Activated effector memory CD4-positive, alpha-beta T cell treated with Interleukin-2 at 50 U/mL for 16 hours (primary cell): ENCODE measurements around the gene CBFA2T2.
"Not testable (repeated sequence)": the region's sequence is repeated elsewhere in the genome, so short reads cannot be mapped to it uniquely, and the experiment has no call there.

Source experiments
- DNase-seq: peaks from one replicate; pipeline ENCODE4 v3.0.0-alpha.2; 2020

CBFA2T2 gene

DNA sequence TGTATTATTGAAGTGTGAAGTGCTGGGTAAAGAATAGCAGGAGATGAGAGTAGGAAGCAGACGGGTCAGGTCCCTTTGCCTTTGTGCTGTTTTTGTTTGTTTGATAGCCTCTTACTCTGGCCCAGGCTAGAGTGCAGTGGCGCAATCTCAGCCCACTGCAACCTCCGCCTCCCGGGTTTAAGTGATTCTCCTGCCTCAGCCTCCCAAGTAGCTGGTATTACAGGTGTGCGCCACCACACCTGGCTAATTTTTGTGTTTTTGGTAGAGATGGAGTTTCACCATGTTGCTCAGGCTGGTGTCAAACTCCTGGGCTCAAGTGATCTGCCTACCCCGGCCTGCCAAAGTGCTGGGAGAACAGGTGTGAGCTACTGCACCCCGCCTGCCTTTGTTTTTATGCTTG is 18.1 kb downstream of the CBFA2T2 start:
- not testable (repeated sequence) for DNase-seq

DNA sequence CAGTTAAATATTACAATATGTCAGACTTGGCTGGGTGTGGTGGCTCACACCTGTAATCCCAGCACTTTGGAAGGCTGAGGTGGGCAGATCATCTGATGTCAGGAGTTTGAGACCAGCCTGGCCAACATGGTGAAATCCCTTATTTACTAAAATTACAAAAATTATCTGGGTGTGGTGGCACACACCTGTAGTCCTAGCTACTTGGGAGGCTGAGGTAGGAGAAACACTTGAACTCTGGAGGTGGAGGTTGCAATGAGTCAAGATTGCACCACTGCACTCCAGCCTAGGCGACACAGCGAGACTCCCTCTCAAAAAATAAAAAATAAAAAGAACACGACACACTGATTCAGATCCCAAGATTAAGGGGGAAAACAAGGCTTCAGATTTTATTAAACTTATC is 19.2 kb downstream of the CBFA2T2 start:
- DNase-seq = not testable (repeated sequence)

DNA sequence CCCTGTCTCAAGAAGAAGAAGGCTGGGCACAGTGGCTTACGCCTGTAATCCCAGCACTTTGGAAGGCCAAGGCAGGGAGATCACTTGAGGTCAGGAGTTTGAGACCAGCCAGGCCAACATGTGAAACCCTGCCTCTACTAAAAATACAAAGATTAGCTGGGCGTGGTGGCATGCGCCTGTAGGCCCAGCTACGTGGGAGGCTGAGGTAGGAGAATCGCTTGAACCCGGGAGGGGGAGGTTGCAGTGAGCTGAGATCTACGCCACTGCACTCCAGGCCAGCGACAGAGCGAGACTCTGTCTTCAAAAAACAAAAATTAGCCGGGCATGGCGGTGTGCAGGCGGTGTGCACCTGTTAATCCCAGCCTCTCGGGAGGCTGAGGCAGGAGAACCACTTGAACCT is 22.0 kb downstream of the CBFA2T2 start:
- DNase-seq = not testable (repeated sequence)

DNA sequence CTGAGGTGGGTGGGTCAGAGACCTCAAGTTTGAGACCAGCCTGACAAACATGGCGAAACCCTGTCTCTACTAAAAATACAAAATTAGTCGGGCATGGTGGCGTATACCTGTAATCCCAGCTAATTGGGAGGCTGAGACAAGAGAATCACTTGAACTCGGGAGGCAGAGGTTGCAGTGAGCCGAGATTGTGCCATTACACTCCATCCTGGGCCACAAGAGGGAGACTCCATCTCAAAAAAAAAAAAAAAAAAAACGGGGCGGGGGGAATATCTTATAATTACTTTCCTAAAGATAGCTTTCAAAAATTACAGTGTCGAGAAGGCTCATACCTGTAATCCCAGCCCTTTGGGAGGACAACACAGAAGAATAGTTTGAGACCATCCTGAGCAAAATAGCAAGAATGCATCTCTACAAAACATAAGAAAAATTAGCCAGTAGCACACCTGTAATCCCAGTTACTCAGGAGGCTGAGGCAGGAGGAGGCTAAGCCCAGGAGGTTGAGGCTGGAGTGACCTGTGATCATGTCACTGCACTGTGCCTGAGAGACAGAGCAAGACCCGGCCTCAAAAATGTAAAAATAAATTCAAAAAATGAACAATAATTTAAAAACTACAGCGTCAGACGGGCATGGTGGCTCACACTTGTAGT is 25.8 kb downstream of the CBFA2T2 start:
- no peak for DNase-seq

DNA sequence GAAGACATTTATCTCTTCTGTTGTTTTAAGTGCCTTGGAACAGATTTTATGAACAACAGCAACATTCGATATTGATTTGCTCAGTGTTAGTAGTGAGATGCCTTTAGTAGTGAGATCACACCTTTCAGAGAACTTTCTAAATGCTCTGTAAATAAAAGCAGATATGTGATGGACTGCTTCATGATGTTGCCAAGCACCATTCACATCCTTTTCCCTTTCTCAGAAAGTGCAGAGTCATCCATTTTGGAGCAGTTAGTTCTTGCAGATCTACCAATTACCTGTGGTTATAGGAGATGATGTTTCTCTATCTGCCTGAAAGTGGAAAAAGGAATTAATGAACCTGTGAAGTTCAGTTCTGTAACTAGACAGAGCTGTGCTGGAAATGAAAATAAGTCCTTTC is 27.0 kb downstream of the CBFA2T2 start:
- no peak for DNase-seq

DNA sequence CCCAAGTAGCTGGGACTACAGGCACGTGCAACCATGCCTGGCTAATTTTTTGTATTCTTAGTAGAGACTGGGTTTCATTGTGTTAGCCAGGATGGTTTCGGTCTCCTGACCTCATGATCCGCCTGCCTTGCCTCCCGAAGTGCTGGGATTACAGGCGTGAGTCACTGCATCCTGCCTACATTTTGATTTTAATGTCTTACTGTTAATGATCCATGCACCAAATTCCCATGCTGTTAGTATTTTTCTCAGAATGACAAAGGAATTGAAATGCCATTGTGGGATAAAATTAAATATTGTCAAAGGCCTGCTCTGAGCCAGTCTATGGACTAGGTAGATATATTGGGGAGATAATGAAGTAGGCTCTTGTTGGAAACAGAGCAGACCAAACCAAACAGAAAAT is 28.2 kb downstream of the CBFA2T2 start:
- DNase-seq = no peak

DNA sequence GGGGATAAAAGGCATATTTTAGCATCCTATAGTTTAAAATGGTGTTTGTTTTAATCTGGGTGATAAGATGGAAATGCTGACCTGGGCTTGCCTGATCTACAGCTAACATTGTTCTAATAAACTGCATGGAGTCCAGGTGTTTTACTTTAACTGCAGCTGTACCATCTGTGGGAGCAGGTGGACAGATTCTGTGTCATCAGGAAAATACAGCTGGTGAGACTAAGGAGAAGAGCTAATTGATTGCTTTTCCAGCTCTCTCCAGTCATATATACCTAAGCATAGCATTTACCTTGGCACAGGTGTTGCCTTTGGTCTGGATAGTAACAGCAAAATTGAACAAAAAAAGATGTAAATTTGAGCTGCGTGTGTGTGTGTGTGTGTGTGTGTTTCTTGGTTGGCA is 31.6 kb downstream of the CBFA2T2 start:
- no peak for DNase-seq

DNA sequence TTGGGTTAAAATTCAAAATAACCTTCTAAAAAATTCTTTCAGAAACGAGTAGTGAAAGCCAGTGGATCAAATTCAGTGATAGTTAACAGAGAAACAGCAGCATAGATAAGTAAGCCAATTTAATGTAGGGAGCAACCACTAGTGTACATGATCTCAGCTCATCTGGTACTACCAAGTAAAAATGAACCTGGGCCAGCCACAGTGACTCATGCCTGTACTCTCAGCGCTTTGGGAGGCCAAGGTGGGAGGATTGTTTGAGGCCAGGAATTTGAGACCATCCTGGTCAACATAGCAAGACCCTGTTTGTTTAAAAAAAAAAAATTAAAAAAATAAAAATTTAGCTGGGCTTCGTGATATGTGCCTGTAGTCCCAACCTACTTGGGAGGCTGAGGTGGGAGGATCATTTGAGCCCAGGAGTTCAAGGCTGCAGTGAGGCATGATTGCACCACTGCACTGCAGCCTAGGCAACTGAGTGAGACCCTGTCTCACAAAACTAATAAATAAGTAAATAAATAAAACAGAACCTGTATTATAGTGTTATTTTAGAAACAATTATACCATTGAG is 32.4 kb downstream of the CBFA2T2 start:
- DNase-seq = no peak

DNA sequence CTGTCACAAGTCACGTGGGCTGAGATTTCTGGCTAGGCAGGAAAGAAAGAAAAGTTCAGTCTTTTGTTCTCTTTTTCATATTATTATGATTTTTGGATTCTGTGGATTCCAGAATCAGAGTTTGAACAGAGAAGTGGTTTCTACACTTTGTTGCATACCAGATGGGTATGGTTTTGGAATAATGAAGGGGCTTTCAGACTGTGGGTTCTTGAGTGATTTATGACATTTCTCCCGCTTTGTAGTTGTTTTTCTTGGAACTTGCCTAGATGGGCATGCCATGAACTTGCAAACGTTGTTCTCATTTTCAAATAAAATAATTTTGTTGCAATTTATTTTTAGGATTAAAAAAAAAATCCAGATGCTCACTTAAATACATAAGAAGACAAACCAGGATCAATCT is 34.4 kb downstream of the CBFA2T2 start:
- no peak for DNase-seq

DNA sequence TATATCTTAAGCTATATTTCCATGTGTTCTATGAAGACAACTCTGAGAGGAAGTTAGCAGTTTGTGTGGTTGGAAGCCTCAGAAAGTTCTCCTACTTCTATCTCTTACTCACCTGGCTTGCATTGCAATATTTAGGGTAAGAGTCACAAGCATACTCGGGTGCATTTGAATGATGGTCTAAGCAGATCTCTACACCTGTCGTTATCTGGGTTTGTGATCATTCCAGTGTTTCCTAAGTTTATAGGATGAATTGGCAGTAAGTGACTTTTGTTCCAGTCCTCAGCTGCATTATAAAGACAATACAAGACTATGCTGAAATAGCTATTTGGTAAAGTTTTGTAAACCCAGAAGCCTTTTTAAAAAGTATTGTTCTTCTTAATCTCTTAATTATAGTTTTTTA is 36.9 kb downstream of the CBFA2T2 start:
- DNase-seq = no peak

DNA sequence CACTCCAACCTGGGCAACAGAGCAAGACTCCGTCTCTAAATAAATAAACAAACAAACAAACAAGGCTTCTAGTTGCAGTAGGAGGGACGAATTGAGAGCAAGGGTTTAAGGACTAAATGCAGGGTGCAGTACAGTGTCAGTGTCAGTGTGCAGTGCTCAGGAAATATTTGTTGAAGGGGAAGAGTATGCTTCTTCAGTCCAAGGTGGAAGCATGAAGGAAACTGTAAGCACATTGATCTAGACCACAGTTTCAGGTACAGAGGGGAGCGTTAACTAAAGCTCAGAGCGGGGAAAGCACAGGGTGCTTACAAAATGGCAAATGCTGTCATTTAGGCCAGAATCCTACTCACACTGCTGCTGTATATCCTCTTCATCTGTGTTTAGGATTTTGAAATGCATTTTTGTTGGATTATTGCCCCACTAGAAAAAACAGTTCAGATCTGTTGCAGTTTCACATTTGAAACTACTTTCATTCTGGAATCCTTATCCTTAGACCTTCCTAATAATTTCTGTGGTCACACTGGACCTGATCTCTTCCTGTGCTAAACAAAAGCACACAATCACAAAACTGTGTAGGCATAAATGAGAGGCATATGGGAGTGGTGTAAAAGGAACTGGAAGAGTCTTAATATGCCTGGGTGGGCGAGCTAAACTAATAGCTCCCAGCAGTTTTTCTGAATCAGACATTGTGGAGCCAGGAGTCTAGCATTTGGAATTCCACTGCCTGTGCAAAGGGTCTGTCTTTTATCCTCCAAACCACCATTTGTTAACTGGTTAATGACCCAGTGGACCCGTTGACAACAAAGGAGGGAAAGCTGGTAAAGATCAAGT is 41.4 kb downstream of the CBFA2T2 start:
- DNase-seq = no peak

DNA sequence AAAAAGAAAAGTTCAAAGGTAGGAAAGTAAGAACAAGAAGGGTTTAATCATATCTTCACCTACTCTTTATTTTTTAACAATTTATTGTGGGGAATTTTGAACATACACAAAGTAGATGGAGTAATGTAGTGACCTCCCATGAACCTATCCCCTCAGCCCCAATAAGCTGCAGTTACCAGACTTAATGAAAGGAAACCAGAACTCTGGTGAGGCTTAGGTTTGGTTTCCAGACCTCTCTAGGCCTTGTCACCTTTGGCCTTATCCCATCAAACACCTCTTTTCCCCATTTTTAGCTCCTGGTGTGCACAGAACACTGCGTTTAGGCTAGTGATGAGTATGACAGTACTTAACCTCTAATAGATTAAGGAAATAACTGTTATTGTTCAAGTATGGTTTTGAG is 42.0 kb downstream of the CBFA2T2 start:
- DNase-seq = no peak

DNA sequence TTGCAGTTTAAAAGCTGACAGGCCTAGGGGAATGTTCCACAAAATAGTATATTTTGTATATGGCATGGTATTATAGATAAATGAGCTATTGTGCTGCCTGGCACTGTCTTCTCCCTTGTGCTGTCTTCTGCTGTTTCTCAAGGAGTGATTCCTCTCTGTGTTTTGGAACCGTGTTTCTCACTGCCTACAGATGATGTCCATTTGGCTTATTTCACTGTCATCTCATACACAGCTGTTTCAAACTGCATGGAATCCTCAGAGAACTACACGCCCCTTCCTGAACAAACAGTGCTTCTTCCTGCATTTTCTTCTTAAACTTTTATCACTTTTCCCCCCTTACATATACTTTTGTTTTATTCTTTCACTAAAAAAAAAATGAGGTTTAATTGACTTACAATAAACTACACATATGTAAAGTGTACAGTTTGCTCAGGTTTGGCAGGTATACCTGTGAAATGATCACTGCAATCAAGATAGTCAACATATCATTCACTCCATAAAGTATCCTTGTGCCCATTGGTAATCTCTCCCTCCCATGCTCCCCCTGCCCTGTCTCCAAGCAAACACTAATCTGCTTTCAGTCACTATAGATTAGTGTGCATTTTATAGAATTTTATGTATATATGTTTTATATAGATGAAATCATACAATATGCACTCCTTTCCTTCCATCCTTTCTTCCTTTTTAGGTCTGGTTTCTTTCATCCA is 43.0 kb downstream of the CBFA2T2 start:
- no peak for DNase-seq

DNA sequence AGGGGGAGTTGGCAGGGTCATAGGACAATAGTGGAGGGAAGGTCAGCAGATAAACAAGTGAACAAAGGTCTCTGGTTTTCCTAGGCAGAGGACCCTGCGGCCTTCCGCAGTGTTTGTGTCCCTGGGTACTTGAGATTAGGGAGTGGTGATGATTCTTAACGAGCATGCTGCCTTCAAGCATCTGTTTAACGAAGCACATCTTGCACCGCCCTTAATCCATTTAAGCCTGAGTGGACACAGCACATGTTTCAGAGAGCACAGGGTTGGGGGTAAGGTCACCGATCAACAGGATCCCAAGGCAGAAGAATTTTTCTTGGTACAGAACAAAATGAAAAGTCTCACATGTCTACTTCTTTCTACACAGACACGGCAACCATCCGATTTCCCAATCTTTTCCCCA is 45.8 kb downstream of the CBFA2T2 start:
- not testable (repeated sequence) for DNase-seq

DNA sequence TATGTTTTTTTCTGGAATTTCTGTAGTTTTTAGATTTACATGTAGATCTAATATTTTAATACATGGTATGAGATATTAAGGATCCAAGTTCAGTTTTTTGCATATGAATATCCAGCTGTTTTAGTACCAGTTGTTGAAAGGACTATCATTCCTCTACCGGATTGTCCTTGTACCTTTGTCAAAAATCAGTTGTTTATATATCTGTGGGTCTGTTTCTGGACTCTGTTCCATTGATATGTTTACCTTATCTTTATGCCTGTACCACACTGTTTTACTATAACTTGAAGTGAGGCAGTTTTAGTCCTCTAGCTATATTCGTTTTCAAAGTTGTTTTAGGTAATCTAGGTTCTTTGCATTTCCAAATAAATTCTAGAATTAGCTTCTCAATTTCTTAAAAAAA is 47.7 kb downstream of the CBFA2T2 start:
- no peak for DNase-seq

DNA sequence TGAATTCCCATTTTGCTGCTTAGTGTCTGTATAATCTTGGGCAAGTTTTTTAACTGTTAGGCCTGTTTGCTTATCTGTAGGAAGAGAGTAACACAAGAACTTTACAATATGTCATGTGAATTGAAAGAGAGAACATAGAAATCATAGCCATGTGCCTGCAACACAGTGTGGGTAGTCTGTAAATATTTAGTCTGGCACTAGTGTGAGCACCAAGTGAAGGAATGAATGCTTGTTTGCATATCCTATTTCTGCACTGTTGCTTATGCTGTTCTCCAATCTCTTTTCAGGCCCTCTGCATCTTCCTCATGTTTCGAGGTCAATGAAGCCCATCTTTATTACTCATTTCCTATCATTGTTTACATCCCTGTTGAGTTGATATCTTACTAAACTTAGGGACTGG is 49.2 kb downstream of the CBFA2T2 start:
- no peak for DNase-seq

DNA sequence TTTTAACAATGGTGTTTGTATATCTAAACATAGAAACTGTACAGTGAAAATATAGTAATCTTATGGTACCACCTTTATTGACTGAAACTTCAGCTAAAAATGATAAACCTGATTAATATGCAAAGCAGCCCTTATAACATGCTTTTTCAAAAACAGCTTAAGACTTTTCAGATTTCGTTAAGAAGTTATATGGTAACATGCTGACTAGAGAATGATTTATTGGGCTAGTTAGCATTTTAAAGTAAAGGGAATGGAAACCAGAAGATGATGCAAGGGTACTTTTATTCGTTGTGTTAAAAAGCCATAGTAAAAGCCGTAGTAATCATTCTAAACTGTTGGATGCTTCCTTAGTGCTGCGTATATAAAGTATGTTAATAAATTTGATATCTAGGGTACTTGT is 50.5 kb downstream of the CBFA2T2 start:
- DNase-seq = no peak

DNA sequence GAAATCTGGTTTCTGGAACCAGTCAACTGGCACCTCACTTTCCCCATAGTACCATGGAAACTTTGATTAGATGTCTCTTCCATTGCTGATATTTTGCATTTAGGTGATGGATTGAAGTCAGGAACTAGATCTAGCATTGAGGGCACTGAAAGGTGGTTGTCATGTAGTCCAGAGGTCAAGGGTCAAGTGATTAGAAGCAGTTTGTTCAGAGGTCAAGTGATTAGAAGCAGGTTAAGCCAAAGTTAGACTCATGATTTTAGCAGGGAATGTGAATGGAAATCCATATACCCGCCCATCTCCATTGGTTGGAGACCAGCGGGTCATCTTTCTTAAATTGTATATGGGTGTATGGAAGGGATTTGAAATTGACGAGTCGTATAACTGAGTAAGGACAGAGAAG is 51.2 kb downstream of the CBFA2T2 start:
- DNase-seq = no peak

DNA sequence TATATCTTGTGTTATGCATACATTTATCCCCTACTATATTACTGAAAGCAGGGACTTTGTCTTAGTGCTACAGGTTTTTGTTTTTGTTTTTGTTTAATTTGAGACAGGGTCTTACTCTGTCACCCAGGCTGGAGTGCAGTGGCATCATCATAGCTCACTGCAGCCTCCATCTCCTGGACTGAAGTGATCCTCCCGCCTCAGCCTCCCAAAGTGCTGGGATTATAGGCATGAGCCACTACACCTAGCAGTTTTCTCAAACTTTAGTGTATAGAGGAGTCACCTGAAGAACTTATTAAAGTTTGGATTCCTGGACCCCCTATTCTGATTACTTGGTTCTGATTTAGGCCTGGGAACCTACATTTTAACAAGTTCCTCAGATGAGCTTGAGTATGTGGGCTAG is 51.9 kb downstream of the CBFA2T2 start:
- no peak for DNase-seq

DNA sequence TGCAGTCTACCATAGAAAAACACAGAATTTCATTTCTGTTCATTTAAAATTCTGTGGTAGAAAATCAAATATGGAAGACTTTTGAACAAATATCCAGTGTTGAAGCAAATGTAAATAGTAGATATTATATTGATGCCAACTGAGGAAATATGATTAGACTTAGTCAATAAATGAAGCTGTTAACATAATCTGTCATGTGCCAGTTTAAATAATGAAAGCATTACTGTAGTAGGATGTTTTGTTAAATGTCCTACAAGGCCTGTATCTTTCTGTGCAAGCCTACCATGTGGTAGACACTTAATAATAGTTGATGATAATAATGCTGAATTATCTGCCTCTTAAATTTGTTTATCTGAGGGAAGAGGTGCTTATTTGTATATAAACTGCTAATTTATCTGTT is 55.9 kb downstream of the CBFA2T2 start:
- DNase-seq = no peak

DNA sequence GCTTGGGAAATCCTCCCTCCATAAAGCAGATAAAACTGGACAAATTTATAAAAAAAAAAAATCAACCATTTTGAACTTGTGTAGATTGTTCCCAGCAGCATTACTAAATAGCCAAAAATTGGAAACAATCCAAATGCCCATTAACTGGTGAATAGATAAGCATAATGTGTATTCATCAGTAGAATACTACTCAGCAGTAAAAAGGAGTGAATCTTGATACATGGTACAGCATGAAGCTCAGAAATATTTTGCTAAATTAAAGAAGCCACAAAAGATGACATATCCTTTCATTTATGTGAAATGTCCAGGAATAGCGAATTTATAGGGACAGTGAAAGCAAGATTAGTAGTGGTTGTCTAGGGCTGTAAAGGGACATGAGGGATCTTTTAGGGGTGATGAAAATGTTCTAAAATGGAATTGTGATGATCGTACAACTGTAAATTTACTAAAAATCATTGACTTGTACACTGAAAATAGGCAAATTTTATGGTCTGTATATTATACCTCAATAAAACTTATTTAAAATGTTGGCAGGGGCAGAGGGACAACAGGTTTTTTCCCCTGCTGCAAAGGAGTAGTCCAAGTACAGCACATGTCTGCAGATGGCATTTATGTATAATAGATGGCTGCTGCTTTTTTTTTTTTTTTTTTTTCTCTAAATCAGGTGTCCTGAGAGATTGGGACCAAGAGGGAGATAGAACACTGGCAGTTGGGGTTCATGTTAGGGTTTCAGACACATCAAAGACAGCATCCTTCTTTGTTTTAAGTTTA is 59.5 kb downstream of the CBFA2T2 start:
- DNase-seq = no peak

DNA sequence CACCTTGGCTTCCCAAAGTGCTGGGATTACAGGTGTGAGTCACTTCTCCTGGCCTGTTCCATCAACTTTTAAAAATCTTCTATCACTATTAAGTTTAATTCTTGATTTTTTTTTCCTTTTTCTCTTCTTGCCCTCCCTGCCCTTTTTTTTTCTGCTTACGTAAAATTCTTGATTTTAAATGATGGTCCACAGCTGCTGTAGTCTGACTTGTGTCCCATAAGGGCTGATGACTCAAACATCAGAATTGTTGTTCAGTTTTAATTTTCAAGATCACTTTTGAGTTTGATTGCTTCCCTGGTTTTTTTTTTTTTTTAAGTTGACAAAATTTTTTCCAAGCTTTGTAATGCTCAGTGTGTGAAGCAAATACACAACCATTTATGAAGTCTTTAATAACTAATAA is 61.9 kb downstream of the CBFA2T2 start:
- no peak for DNase-seq

DNA sequence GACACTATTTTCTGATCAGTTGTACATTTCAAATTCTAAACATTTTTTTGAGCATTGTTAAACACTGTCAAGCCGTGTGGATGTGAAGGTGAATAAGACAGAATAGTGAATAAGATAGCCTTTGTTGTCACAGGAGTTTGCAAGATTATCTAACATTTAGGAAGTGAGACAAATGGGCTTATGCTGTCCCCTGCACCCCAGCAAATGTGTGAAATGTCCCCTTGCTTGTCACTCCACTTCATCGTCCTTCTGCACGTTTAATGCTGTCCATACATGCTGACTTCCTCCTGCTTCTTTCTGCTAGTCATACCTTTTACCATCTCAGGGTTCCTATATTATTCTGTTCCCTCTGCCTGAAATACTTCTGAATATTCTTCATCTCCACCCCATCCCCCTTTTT is 62.6 kb downstream of the CBFA2T2 start:
- DNase-seq = no peak
